B cell (primary cell): ENCODE measurements around the gene ZRANB3. TPM values are rescaled to one million over a fixed set of nuclear protein-coding genes. Genes with fewer than 3 reads are reported as not detected.

Source experiments
- ATAC-seq: fragments of 200-7000 bp; cut with Tn5 transposase; one replicate; pipeline ENCODE4 v1.10.0; 2021; ENCODE audit warnings: low read depth, mild to moderate bottlenecking, moderate number of reproducible peaks, moderate library complexity
- CTCF ChIA-PET: fragments of 350-600 bp; sonication (Branson Sonifier 250); formaldehyde crosslinking; loops from one replicate; lab custom pipeline; 2021; ENCODE audit warnings: antibody characterized with exemption, inconsistent platforms; lab: Charles Lee
- POLR2A ChIA-PET: fragments of 350-600 bp; sonication (Branson Sonifier 250); formaldehyde crosslinking; loops from one replicate; lab custom pipeline; 2021; ENCODE audit warnings: antibody characterized with exemption; lab: Charles Lee
- DNase-seq: peaks from one replicate; pipeline ENCODE4 v3.0.0; 2013
- H2AFZ ChIP-seq: 2 replicates; pipeline ENCODE4 v1.6.1; 2012; ENCODE audit warnings: mild to moderate bottlenecking, low read depth, low read length; ENCODE audit not compliant: insufficient read depth, poor library complexity, severe bottlenecking
- H3K27ac ChIP-seq, 2 donors: 1 replicate in 1 of 2; 2 replicates in 1 of 2; pipeline ENCODE4 v1.5.1; 2012 to 2013; ENCODE audit warnings: low read length in 2 of 2, mild to moderate bottlenecking in 2 of 2, moderate library complexity in 1 of 2
- H3K27me3 ChIP-seq, 4 experiments: fragments of 200-600 bp in 1 of 4; sonication (generic) in 1 of 4; replicated peaks in 1 of 4; 1 replicate in 2 of 4; 2 replicates in 2 of 4; pipeline versions ENCODE4 v1.6.1 to v1.7.0; 2013 to 2016; ENCODE audit warnings: low read length in 3 of 4, mild to moderate bottlenecking in 2 of 4, mixed read lengths in 1 of 4, moderate library complexity in 1 of 4; ENCODE audit not compliant: insufficient read depth in 4 of 4, control insufficient read depth in 3 of 4; ENCODE audit errors: control extremely low read depth in 1 of 4
- H3K36me3 ChIP-seq, 2 experiments: replicated peaks in 1 of 2; 1 replicate in 1 of 2; 2 replicates in 1 of 2; pipeline versions ENCODE4 v1.6.1 to v1.7.1; 2013; ENCODE audit warnings: low read length in 1 of 2; ENCODE audit not compliant: insufficient read depth in 2 of 2, control insufficient read depth in 1 of 2; ENCODE audit errors: control extremely low read depth in 1 of 2, extremely low read depth in 1 of 2
- H3K4me1 ChIP-seq, 2 donors: fragments of 200-600 bp in 1 of 2; sonication (generic) in 1 of 2; 1 replicate in 1 of 2; 2 replicates in 1 of 2; pipeline versions ENCODE4 v1.5.1 to v1.6.1; 2013 to 2017; ENCODE audit warnings: low read length in 2 of 2; ENCODE audit not compliant: control insufficient read depth in 2 of 2, insufficient read depth in 2 of 2
- H3K4me2 ChIP-seq: replicated peaks from 2 replicates; pipeline ENCODE3; 2012; ENCODE audit warnings: mild to moderate bottlenecking, low read depth, low read length; ENCODE audit not compliant: poor library complexity, severe bottlenecking
- H3K4me3 ChIP-seq, 5 experiments: fragments of 200-600 bp in 1 of 5; sonication (generic) in 1 of 5; 1 replicate in 3 of 5; 2 replicates in 2 of 5; pipeline versions ENCODE4 v1.5.1 to v1.7.0; 2011 to 2016; ENCODE audit warnings: low read length in 4 of 5, mild to moderate bottlenecking in 4 of 5, low read depth in 2 of 5, control low read depth in 1 of 5, moderate library complexity in 1 of 5; ENCODE audit not compliant: insufficient read depth in 1 of 5; ENCODE audit errors: control extremely low read depth in 1 of 5, extremely low read depth in 1 of 5
- H3K79me2 ChIP-seq: fragments of 200-600 bp; sonication (generic); one replicate; pipeline ENCODE4 v1.6.0; 2016; ENCODE audit warnings: low read length; ENCODE audit not compliant: control insufficient read depth, insufficient read depth
- H3K9ac ChIP-seq: fragments of 200-600 bp; sonication (generic); 2 replicates; pipeline ENCODE4 v1.6.1; 2017; ENCODE audit warnings: mild to moderate bottlenecking, low read length, moderate library complexity
- H3K9me3 ChIP-seq, 3 donors: one replicate each; pipeline versions ENCODE4 v1.6.1 to v1.7.1; 2013; ENCODE audit warnings: low read length in 2 of 3; ENCODE audit not compliant: control insufficient read depth in 2 of 3, insufficient read depth in 1 of 3; ENCODE audit errors: control extremely low read depth in 1 of 3
- H4K20me1 ChIP-seq: 2 replicates; pipeline ENCODE4 v1.6.0; 2012; ENCODE audit warnings: mild to moderate bottlenecking, low read length; ENCODE audit not compliant: insufficient read depth, control insufficient read depth, poor library complexity, severe bottlenecking
- H3K27ac Mint-ChIP-seq: one replicate; pipeline ENCODE4 v1.8.0; 2021; ENCODE audit warnings: mixed read lengths
- H3K27me3 Mint-ChIP-seq: one replicate; pipeline ENCODE4 v1.8.0; 2021; ENCODE audit warnings: mixed read lengths
- H3K4me1 Mint-ChIP-seq: one replicate; pipeline ENCODE4 v1.8.0; 2021; ENCODE audit warnings: mixed read lengths
- H3K4me3 Mint-ChIP-seq: one replicate; pipeline ENCODE4 v1.8.0; 2021; ENCODE audit warnings: mixed read lengths
- H3K9me3 Mint-ChIP-seq: one replicate; pipeline ENCODE4 v1.8.0; 2022; ENCODE audit warnings: mixed read lengths; ENCODE audit not compliant: insufficient read depth
- EZH2 ChIP-seq: IDR thresholded peaks from 2 replicates; pipeline ENCODE4 v1.6.1; 2012; ENCODE audit warnings: borderline replicate concordance, low read depth, mild to moderate bottlenecking, moderate library complexity, low read length; ENCODE audit not compliant: insufficient read depth, poor library complexity, severe bottlenecking
- WGBS: methylation state at CpG from one replicate; pipeline ENCODE4 v1.1.5; 2013; ENCODE audit warnings: missing lambda C conversion rate; ENCODE audit not compliant: insufficient coverage; 5-methylcytosine and 5-hydroxymethylcytosine counted together
- intact Hi-C: fragments of 100-400 bp; cut with micrococcal nuclease; formaldehyde crosslinking; loops from one replicate; pipeline ENCODE4 v1.10.0; 2022
- polyA plus RNA-seq: library from polyadenylated mRNA; depleted of rRNA; stranded (reverse); fragments of >200 nt; gene quantifications from 2 replicates; pipeline ENCODE4 v1.2.3, GENCODE V29; 2012
- total RNA-seq, 2 donors: library from RNA; stranded (reverse); fragments of 120-200 nt in 1 of 2; gene quantifications; 1 replicate in 1 of 2; 2 replicates in 1 of 2; pipeline versions ENCODE4 v1.2.3 to v1.2.4, GENCODE V29; 2013 to 2022
- TF ChIP-seq, protein P1 (sequence below): fragments of 200-600 bp; IDR thresholded peaks from one replicate; pipeline ENCODE4 v1.8.0; 2022; ENCODE audit warnings: antibody characterized with exemption, mild to moderate bottlenecking

The ZRANB3 gene
- total and polyA plus RNA-seq, 2 donors (not counting 1 experiment from before 2014, with no cell fraction given), result 2.4 to 9.8 TPM

DNA sequence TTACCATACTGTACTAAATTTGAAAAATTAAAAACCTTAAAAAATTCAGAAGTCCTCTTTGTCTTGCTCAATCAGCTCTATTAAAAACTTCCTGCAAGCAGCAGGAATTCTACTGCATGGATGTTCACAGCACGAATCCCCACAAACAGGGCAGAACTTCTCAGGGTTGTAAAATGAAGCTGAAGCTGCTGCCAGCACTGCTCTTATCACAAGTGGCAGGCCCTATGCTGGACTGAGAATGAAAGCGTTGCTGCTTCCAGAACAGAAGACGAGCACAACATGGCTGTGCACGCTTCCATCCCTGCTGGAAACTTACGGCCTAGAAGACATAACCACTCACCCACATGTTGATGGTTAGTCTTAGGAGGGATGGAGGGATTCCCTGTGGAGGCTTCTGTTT lies 345.0 kb downstream of the ZRANB3 start:
- Histone ChIP-seq H4K20me1 (no peaks in the 10 kb centered on the region), H2AFZ (no peak overlapping the region), H3K27ac (no peak overlapping the region), H3K27me3 (no peaks in the 10 kb centered on the region), H3K36me3 (peaks cover 0 to 4% of the 10 kb centered on the region in 2 experiments), H3K4me2 (no peak overlapping the region), H3K9me3 (peaks cover 1 to 17% (median 16%) of the 10 kb centered on the region in 3 donors), H3K4me3 (no peak overlapping the region), H3K4me1 (no peaks in the 10 kb centered on the region), H3K9ac (no peak overlapping the region), H3K79me2 (no peaks in the 10 kb centered on the region)
- WGBS, result 100% methylated on average over 2 of the region's 5 CpGs
- Mint-ChIP-seq H3K27ac (no peak overlapping the region), H3K4me3 (no peak overlapping the region), H3K9me3 (peaks cover 6% of the 10 kb centered on the region), H3K4me1 (no peaks in the 10 kb centered on the region), H3K27me3 (no peaks in the 10 kb centered on the region)
- CTCF ChIA-PET, result interaction anchor here (2.0 kb wide), 1 partner anchor 13 kb away, joined by 4 read pairs; no protein-coding TSS in a partner anchor
- intact Hi-C loops, result no loop called here
- TF ChIP-seq, protein P1, sequence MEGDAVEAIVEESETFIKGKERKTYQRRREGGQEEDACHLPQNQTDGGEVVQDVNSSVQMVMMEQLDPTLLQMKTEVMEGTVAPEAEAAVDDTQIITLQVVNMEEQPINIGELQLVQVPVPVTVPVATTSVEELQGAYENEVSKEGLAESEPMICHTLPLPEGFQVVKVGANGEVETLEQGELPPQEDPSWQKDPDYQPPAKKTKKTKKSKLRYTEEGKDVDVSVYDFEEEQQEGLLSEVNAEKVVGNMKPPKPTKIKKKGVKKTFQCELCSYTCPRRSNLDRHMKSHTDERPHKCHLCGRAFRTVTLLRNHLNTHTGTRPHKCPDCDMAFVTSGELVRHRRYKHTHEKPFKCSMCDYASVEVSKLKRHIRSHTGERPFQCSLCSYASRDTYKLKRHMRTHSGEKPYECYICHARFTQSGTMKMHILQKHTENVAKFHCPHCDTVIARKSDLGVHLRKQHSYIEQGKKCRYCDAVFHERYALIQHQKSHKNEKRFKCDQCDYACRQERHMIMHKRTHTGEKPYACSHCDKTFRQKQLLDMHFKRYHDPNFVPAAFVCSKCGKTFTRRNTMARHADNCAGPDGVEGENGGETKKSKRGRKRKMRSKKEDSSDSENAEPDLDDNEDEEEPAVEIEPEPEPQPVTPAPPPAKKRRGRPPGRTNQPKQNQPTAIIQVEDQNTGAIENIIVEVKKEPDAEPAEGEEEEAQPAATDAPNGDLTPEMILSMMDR, result no peak
- no peak for ATAC-seq
- POLR2A ChIA-PET, result no interaction called here
- DNase-seq, result no peak

DNA sequence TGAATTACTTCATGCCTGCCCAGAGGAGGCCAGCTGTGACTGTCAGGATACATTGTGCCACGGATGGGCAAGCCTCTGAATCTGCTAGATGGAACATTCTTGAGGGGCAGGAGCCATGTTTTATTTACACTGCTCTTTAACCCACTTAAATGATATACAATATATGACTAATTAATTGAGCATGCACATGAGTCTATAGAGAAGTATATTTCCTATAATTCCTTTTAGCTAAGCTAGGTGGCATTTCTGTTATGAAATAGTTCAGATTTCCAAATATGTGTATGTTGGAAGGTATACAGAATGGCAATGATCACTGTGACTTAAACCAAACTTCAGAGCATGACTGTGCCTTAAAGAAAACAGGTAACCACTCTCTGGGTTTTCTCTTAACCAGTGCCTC lies 347.2 kb downstream of the ZRANB3 start:
- no peak overlapping the region for H3K27ac Mint-ChIP-seq
- H3K4me1 Mint-ChIP-seq, result no peaks in the 10 kb centered on the region
- H2AFZ ChIP-seq, result no peak overlapping the region
- ChIA-PET CTCF (no interaction called here), POLR2A (no interaction called here)
- H3K4me3 Mint-ChIP-seq, result no peak overlapping the region
- ATAC-seq (no peak), DNase-seq (no peak)
- H3K9ac ChIP-seq, result no peak overlapping the region
- H3K4me2 ChIP-seq, result no peak overlapping the region
- TF ChIP-seq, protein P1, result no peak
- TF ChIP-seq EZH2, result no peak
- no peaks in the 10 kb centered on the region for H3K27me3 Mint-ChIP-seq
- peaks cover 0 to 4% of the 10 kb centered on the region in 2 experiments for H3K36me3 ChIP-seq
- no peaks in the 10 kb centered on the region for H3K4me1 ChIP-seq
- H3K9me3 ChIP-seq, result peaks cover 0 to 6% (median 3%) of the 10 kb centered on the region in 3 donors
- no peaks in the 10 kb centered on the region for H3K27me3 ChIP-seq
- no peaks in the 10 kb centered on the region for H3K9me3 Mint-ChIP-seq
- WGBS, result no CpG with 5 or more reads among the region's 1 CpG
- no peak overlapping the region for H3K27ac ChIP-seq
- intact Hi-C loops, result no loop called here
- H4K20me1 ChIP-seq, result no peaks in the 10 kb centered on the region
- no peaks in the 10 kb centered on the region for H3K79me2 ChIP-seq
- no peak overlapping the region for H3K4me3 ChIP-seq
